A673 (cell line): Measurements from ENCODE around the gene ELL. TPM values are rescaled to one million over a fixed set of nuclear protein-coding genes. Genes with fewer than 3 reads are reported as not detected.

Experiments used
- BruUV-seq: library from RNA; stranded (reverse); fragments of 400-500 nt; replicated peaks from 2 replicates; lab custom pipeline; 2021; lab: Mats Ljungman, UMichigan
- CTCF ChIA-PET: fragments of 300-600 bp; sonication (Branson Sonifier 250); formaldehyde crosslinking; loops from one replicate; lab custom pipeline; 2022; ENCODE audit warnings: antibody characterized with exemption; lab: Charles Lee
- POLR2A ChIA-PET: fragments of 300-600 bp; sonication (Branson Sonifier 250); formaldehyde crosslinking; loops from one replicate; lab custom pipeline; 2022; ENCODE audit warnings: antibody characterized with exemption; ENCODE audit not compliant: low non-redundant PET; lab: Charles Lee
- DNase-seq: peaks from one replicate; pipeline ENCODE4 v3.0.0-alpha.2; 2015; ENCODE audit warnings: low spot score
- H3K27ac ChIP-seq: fragments of 200-600 bp; sonication (generic); 2 replicates; pipeline ENCODE4 v1.5.1; 2016; ENCODE audit warnings: mixed run types, low read depth, mild to moderate bottlenecking, mixed read lengths, antibody characterized with exemption, low read length; ENCODE audit not compliant: poor library complexity, severe bottlenecking
- H3K27me3 ChIP-seq: fragments of 200-600 bp; sonication (generic); replicated peaks from 2 replicates; pipeline ENCODE4 v1.6.1; 2017; ENCODE audit warnings: mixed run types, low read depth, mild to moderate bottlenecking, mixed read lengths, antibody characterized with exemption, low read length; ENCODE audit not compliant: insufficient read depth, poor library complexity
- H3K36me3 ChIP-seq: fragments of 200-600 bp; sonication (generic); 2 replicates; pipeline ENCODE4 v1.6.1; 2016; ENCODE audit warnings: mixed run types, mild to moderate bottlenecking, mixed read lengths, antibody characterized with exemption, low read length; ENCODE audit not compliant: insufficient read depth, poor library complexity, severe bottlenecking
- H3K4me1 ChIP-seq: fragments of 200-600 bp; sonication (generic); 2 replicates; pipeline ENCODE4 v1.6.1; 2017; ENCODE audit warnings: mixed run types, mild to moderate bottlenecking, mixed read lengths, antibody characterized with exemption, low read length; ENCODE audit not compliant: insufficient read depth, poor library complexity, severe bottlenecking
- H3K4me3 ChIP-seq: fragments of 200-600 bp; sonication (generic); 2 replicates; pipeline ENCODE4 v1.5.1; 2016; ENCODE audit warnings: low read depth, mixed run types, mild to moderate bottlenecking, mixed read lengths, low read length; ENCODE audit not compliant: poor library complexity, severe bottlenecking
- H3K9me3 ChIP-seq: fragments of 200-600 bp; sonication (generic); 2 replicates; pipeline ENCODE4 v1.6.1; 2016; ENCODE audit warnings: mixed run types, low read depth, mild to moderate bottlenecking, mixed read lengths, antibody characterized with exemption, low read length; ENCODE audit not compliant: poor library complexity, severe bottlenecking
- CTCF ChIP-seq: fragments of 300-800, 200-600 bp; sonication (generic); conservative IDR thresholded peaks from 2 replicates; pipeline ENCODE4 v1.5.1; 2017; ENCODE audit warnings: low read depth, mild to moderate bottlenecking, antibody characterized with exemption, low read length, moderate library complexity, mixed read lengths
- EZH2 ChIP-seq: fragments of 200-600 bp; sonication (generic); IDR thresholded peaks from 2 replicates; pipeline ENCODE4 v1.6.1; 2017; ENCODE audit warnings: borderline replicate concordance, low read depth, mild to moderate bottlenecking, mixed read lengths, antibody characterized with exemption, low read length; ENCODE audit not compliant: poor library complexity, severe bottlenecking
- intact Hi-C: fragments of 100-400 bp; cut with micrococcal nuclease; formaldehyde crosslinking; loops from one replicate; pipeline ENCODE4 v1.10.0; 2022; ENCODE audit not compliant: unreplicated experiment
- total RNA-seq: library from RNA; stranded (reverse); gene quantifications from 2 replicates; pipeline ENCODE4 v1.2.3, GENCODE V29; 2021

ELL gene
- total RNA-seq, 1 experiment from 2014 or later, result 16.4 TPM

GRCh38 chr19:18432275-18433014, 89.4 kb downstream of the ELL start:
- no peaks in the 10 kb centered on the region for H3K27me3 ChIP-seq
- CTCF ChIA-PET, result interaction anchor here (0.6 kb wide), 1 partner anchor 16 kb away, joined by 3 read pairs; no protein-coding TSS in a partner anchor
- intact Hi-C loops, result no loop called here
- no TSS peak for BruUV-seq
- peak overlapping the region; percentile 85 for H3K27ac ChIP-seq
- POLR2A ChIA-PET, result no interaction called here
- TF ChIP-seq EZH2 (no peak), CTCF (no peak)
- peak overlapping the region; percentile 35 for H3K4me3 ChIP-seq
- peaks cover 38% of the 10 kb centered on the region for H3K36me3 ChIP-seq
- DNase-seq, result no peak
- H3K9me3 ChIP-seq, result no peaks in the 10 kb centered on the region
- H3K4me1 ChIP-seq, result peaks cover 81% of the 10 kb centered on the region

GRCh38 chr19:18431351-18432197, 90.3 kb downstream of the ELL start:
- BruUV-seq, result no TSS peak
- no peak for TF ChIP-seq EZH2
- TF ChIP-seq CTCF, result no peak
- Histone ChIP-seq H3K36me3 (peaks cover 38% of the 10 kb centered on the region), H3K4me3 (no peak overlapping the region), H3K4me1 (peaks cover 84% of the 10 kb centered on the region), H3K27ac (peak overlapping the region; percentile 85), H3K9me3 (no peaks in the 10 kb centered on the region), H3K27me3 (no peaks in the 10 kb centered on the region)
- ChIA-PET POLR2A (no interaction called here), CTCF (interaction anchor here (0.6 kb wide), 1 partner anchor 15 kb away, joined by 3 read pairs; no protein-coding TSS in a partner anchor)
- intact Hi-C loops, result no loop called here
- no peak for DNase-seq

- BruUV-seq, result no TSS peak
- ChIA-PET POLR2A (no interaction called here), CTCF (no interaction called here)
- no peaks in the 10 kb centered on the region for H3K27me3 ChIP-seq
- intact Hi-C loops, result no loop called here
- H3K4me3 ChIP-seq, result no peak overlapping the region
- no peak for DNase-seq
- peaks cover 29% of the 10 kb centered on the region for H3K36me3 ChIP-seq
- H3K9me3 ChIP-seq, result no peaks in the 10 kb centered on the region
- H3K27ac ChIP-seq, result peak overlapping the region; percentile 82
- no peak for TF ChIP-seq CTCF
- no peak for TF ChIP-seq EZH2
- H3K4me1 ChIP-seq, result peaks cover 90% of the 10 kb centered on the region
Observed at GRCh38 chr19:18430417-18431144, 91.3 kb downstream of the ELL start.
